HG03066 (cell line): Measurements from ENCODE around the gene VWC2.

Experiments used
- ATAC-seq: cut with Tn5 transposase; IDR thresholded peaks from one replicate; pipeline ENCODE4 v1.9.1; 2021; ENCODE audit warnings: low read depth; ENCODE audit not compliant: unreplicated experiment

VWC2 gene

DNA sequence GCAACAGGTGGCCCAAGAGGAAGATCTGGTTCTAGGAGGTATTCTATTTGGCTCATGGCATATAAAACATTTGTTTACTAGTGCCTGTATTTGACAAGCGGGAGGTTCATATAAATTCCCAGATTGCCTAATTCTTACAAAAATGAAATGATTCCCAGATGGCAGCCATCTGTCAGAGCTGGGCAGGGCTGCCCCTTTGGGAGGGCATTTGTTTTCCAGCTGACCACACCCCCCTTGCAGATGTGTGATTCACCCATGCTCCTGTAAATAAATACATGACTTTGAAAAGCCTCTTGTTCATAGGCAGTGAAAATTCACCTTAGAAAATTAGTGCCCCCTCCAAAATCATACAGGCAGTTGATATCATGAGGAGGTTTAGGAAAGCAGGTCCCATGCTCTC lies 8.6 kb downstream of the VWC2 start:
- no peak for ATAC-seq

DNA sequence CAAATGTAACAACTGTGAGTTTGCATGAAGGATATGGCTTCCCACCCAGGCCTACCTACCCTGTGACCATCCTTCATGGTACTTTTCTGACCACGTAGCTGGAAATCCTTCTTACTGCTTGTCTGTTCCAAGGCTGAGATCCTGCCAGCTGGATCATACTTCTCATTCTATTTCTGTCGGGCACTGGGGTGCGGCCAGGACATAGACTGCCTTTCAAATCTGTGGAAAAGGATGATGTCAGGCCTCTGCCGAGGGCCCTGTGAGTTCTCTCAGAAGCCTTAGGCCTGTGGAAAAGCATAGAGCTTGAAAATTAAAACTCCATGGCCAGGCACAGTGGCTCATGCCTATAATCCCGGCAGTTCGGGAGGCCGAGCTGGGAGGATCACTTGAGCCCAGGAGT lies 10.0 kb downstream of the VWC2 start:
- ATAC-seq = no peak

DNA sequence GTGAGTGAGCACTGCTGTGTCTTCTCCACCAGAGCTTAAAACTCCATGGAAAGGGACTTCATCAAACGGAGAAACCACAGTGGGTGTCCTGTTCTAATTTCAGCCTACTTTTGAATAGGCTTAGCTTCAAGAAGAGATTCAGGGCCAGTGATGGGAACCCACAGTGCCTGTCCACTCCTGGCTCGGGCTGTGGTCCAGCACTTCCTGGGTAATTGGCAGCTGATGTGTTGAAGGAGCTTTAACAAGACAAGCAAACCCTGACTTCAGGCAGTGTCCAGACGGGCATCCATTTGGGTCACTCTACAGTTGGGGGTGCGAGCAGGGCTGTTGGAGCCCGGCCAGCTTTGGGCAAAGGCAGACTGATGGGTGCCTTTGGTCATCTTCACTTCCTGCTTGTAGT lies 14.5 kb downstream of the VWC2 start:
- no peak for ATAC-seq

DNA sequence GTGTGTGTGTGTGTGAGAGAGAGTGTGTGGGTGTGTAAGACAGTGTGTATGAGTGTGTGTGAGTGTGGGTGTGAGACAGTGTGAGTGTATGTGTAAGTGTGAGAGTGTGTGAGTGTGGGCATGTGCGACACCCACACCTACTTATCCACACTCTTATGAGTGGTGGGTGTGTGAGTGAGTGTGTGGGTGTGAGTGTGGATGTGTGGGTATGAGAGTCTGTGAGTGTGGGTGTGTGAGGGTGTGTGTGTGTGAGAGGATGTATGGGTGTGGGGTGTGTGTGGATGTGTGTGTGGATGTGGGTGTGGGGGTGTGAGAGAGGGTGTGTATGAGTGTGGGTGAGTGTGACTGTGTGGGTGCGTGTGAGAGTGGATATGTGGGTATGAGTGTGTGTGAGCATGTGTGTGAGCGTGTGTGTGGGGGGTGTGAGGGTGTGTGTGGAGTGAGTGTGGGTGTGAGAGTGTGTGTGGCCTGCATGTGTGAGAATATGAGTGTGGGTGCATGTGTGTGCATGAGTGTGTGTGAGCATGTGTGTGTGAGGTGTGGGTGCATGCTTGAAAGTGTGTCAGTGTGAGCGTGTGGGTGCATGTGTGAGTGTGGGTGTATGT lies 15.1 kb downstream of the VWC2 start:
- ATAC-seq = no peak

DNA sequence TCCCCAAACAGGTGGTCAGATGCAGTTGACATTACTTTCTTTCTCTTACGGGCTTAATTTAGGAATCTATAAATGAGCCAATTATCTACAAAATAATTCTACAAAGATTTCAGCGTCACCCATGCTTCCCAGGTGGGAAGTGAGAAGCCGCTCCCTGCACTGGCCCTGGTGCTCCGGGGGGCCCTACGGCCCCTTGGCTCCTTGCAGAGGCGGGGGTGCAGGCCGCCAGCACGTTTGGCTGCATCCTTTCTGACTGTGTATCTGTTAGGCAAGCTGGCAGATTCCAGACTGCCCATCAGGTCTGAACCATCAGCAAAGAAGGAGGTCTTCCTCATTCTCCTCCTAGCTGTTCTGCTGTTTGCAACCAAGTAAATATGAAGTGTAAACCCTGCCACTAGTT lies 16.3 kb downstream of the VWC2 start:
- ATAC-seq = no peak

DNA sequence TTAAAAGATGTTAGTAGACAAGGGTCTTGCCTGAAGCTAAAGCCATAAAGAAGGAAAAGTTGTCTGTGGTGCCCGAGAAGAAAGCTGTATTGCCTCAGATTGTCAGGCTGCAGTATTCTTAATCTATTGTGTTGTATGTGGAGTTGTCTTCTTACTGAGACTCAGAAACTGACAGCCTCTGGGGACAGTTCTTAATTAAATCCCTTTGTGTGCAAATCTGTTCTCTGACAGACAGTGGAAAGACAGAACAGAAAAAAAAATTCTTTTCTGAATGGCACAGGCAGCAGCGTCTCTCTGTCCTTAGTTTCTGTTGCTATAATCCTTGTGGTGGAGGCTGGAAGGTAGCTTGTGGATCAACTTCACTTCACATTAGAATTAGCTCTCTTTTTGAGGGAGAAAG lies 16.8 kb downstream of the VWC2 start:
- no peak for ATAC-seq

DNA sequence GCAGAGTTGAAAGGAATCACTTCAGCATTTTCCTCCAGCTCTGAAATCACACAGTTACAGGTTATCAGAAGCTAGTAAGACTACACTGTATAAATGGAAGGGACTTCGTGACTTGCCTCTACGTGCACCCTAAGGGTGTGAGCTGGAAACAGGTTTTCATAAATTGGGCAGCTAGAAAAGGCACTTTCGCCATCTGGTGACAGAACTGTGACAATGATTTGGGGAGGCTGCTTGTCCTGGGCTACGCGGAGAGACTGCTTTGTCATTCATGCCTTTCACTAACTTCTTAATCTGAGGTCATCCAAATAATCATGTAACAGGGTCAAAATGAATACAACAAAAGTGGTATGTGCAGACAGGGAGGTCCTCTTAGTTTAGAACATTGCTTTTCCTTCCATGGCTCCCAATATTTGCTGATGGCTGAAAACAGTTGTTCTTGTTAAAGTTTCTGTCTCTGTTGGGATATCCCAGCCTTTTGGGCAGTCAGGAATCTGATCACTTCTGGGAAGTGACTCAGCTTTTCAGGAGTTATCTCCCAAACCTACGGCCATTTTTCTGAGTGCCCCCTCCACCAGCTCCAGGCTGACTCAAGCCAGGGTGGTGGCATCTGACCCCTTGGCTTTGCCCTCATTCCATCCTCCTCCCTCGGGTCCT lies 17.8 kb downstream of the VWC2 start:
- ATAC-seq = peak; percentile 79

DNA sequence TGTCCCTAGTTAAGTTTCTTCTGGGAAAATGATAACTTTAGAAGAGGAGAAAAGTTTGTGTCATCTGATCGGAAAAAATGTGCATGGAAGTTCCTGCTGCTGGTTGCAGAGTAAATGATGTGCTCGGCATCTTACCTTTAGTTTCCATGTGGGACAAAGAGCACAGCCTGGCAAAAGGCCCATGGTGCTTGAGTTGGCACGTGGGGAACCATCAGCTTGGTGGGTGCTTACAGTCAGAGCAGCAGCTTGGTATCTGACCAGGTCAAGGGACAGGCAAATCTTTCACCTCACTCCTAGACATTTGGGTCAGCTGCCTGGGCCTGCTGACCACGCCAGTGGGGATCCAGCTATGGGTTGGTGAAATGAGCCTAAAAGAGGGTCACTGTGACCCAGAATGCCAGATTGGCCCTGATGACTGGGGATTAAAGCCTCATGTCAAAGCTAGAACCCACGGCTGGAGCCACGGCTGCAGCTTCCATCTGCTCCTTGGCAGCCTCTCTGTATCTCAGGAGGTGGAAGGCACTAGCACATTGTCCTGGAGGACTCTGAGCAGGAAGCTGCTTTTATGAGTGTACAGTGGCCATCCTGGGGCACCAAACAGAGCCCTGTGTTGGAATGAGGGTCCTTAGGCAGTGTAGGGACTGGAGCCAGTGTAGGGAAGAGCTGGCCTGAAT lies 24.7 kb downstream of the VWC2 start:
- ATAC-seq = no peak

DNA sequence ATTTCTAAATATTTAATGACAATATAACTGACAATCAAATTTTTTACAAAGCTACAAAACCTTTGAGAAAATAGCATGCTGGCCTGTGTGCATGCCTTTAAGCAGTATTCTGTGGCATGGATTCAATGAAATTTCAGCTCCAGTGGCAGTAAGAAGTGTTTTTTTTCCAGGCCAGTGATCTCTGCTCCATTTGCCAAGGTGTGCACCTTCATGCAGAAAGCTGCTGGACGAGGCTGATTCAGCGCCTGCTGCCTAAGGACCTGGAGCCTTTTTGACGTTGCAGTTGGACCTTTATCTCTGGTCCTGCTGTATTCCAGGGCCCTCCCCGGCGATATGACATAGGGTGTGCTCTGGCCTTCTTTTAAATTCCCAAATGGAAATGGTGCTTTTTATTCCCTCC lies 26.6 kb downstream of the VWC2 start:
- ATAC-seq = no peak

DNA sequence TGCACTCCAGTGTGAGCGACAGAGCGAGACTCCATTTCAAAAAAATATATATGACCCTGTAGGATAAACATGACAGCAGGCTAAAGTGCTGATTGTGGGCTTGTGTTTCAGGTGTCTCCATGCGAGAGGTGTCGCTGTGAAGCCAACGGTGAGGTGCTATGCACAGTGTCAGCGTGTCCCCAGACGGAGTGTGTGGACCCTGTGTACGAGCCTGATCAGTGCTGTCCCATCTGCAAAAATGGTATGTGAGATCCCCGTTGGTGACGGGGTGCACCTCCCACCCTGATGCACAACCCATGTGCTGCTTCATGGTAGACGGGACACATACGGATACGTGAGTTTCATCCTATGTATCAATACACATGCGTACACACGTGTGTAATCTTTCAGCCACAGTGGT lies 29.2 kb downstream of the VWC2 start:
- ATAC-seq = no peak

DNA sequence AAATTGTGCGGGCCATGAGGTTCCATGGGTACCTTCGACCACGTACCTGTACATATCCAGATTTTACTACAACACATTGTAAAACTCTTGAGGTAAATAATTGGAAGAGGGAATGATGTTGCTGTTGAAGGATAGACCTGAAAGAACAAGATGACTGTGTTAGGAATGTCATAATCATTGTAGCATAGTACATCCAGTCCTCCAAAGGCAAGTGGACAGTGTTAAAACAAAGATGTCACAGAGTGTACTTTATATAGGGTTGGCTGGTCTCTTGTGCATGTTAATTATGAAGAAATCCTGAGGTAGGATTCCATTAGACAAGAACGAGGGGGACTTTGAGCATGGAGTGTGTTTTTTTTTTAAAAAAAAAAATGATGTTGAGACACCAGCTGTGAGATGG lies 30.4 kb downstream of the VWC2 start:
- ATAC-seq = no peak

DNA sequence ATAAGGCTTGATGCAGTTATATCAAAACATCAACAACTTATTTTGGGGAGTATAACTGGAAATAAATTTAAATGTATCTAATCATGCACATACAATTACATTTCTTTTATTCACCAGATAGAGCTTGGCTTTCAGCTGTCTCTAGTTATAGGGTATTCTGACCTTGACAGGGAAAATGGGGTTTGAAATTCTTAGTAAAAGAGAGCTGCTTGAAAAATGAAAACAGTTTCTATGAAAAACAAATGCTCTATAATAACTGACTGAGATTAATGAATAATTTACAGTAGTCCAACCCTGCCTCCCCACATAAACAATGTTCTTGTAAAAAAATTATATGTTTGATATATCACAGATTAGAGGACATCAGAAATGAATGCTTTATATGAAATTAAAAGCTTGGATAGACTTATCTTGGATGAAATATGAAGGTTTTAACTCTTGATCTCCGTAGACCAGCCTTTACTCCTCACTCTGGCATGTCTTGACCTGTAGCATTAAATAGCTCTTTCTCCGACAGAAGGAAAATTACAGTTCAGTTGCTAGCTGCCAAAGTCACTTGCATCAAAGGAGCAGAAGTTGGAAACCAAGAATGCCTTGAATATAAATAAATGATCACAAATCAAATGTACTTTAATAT lies 32.1 kb downstream of the VWC2 start:
- no peak for ATAC-seq

DNA sequence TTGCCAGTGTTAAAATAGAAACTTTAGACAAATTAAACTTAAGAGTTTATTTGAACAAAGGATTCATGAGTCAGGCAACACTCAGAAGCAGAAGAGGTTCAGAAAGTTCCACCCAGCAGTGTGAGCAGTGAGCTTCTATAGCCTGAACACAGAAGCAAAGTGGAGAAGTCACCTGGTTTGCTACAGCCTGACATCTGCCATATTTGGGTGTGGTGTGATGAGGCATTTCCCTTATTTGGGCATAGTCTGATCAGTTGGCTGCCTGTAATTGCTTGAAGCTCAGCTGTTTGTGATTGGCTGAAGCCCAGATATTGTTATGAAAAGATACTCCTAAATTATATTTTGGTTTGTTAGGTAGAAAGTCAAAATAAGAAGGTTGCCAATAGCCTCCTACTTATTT lies 39.1 kb downstream of the VWC2 start:
- no peak for ATAC-seq

DNA sequence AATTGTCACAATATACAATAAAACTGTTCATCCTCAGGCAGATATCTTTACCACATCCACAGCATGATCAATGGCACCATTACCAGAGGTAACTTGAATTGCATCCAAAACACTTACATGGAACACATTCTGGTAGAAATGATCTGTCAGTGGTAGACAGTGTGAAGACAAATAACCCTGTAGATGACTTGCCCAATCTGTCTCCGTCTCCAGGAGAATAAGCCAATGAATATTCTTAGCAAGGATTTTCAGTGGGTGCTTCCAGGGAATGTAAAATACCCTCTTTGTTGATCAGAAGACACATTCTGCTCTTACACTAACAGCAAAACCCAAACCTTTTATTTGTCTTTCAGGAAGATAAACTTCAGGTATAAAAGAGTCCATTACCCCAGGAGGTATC lies 43.8 kb downstream of the VWC2 start:
- no peak for ATAC-seq

DNA sequence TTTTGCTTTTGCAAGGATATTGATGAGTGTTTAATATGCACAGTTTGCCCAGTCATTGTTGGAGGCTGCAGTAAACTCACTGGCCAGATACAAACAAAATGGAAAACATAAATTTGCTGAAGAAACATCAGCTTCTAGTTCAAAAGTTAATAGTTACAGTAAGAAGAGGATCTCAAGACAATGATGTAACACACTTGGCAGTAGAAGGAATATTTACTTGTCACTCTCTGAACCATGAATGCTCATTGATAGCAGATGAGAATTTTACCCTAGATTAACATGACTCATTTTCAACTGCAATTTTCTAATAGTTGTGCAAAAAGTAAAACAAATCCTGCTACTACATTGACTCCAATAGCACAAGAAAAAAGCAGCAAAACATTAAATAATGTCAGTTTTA lies 47.7 kb downstream of the VWC2 start:
- ATAC-seq = no peak

DNA sequence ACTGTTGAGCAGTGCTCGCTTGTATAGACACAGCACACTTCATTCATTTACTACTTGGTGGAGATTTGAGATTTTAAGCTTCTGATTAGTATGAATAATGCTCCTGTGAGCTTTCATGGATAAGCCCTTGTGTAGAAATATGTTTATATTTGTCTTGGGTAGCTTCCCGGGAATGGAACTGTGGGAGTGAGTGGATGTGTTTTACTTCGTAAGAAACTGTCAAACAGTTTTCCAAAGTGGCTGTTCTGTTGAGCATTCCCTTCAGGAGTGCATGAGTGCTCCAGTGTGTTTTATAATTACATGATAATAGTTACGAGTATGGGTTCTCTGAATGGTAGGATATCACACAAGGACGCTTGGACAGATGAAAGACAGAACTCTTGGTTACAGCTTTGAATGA lies 49.4 kb downstream of the VWC2 start:
- no peak for ATAC-seq

DNA sequence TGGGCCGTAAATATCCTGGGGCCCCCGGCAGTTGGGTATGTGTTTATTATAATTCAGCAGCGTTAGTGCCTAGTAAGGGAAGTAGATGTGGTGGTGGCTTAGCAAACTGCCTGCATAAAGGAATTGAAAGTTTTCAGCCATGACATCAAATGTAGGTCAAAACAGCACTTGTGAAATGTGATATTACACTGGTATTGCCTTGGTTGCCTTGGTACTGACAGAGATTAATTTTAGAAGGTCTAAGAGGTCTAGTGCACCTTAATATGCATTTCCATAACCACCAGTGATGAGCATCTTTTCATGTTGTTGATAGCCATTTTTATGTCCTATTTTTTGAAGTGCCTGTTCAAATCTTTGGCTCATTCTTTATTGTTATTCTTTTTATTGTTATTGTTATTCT lies 50.1 kb downstream of the VWC2 start:
- ATAC-seq = no peak

DNA sequence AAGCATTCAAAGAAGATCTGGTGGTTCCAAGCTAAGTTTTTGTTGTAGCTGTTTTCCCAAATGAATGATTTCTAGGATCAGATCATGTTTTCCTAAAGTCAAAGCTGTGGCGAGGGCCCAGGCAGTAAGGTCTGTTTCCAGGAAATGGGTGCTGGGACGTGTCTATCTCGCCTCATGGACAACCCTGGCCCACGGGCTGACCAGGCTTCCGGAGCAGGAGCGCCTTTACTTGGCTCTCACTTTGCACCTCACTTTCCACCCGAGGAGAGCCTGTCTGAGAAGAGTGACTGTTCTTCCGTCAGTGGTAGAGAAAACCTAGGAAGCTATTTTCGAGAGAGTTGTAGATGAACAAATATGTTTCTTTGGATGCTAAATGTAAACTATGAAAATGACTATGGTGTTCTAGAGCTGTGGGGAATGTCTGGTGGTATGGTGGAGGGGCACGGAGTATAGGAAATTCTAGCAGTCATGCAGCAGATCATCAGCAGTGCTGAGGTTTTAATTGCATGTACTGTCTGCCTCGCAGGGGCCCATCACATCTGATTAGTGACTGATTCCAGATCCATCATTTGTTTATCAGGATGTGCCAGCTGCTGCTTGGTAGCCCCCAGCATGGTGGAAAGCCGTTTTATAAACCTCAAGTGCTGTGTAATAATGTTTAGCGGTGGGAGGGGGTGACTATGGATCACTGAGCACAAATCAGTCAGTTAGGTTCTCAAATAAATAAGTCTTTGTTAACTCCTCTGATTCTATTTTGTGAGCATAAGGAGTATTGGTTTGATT lies 66.6 kb downstream of the VWC2 start:
- no peak for ATAC-seq

DNA sequence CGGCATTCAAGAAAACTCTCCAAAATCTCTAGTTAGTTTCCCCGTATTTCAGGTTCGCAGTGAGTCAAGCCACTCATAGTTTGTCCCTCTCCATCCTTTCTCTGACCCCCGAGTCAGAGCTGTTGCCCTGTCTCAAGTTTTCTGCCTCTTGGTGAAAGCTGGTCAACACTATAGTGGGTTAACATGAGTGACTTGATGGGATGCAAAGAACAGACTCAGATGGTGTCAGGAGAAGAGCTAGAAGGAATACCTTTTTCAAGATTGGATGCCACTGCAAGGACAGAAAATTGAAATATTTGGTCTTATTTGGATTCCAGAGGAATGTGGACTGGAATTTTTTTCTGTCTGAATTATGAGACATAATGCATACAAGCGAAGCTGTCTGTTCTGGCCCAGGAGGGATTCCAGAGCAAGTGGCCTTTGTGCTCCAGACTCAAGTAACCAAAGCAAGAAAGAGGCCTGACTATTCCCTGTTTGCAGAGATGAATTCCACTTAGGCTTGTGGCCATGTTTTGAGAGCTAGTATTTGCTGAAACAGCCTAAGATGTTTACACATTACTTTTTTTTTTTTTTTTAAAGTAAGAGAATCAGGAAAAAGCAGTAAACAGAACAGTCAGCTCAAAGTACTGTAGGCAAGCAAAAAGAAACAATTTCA lies 67.4 kb downstream of the VWC2 start:
- ATAC-seq = no peak

DNA sequence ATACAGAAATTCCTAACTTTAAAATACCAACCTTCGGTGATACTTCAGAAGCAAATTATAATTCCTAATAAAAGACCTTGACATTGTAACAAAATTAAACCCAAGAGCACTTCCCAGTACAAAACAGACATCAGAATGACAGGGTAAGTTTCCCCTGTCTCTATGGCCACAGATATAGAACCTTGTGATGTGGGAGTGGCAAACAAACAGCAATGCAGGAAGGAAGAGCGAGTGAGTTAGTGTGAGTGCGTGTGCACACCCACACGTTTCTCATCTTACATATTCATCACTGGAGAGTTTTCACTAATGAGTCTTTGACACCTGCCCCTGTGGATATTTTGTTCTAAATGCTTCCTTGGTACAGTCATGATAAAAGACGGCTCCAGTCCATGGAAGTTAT lies 72.2 kb downstream of the VWC2 start:
- no peak for ATAC-seq
